WTC11 (cell line): ENCODE data around the gene PALD1.

ENCODE experiments used
- JUN ChIP-seq: sonication (generic); formaldehyde crosslinking; IDR thresholded peaks from 2 replicates; pipeline ENCODE4 v1.8.0; 2023; ENCODE audit warnings: mild to moderate bottlenecking, missing genetic modification reagents
- TF ChIP-seq, protein P1 (sequence below): fragments of 200-600 bp; IDR thresholded peaks from 2 replicates; pipeline ENCODE4 v1.8.0; 2022; ENCODE audit warnings: antibody characterized with exemption

DNA sequence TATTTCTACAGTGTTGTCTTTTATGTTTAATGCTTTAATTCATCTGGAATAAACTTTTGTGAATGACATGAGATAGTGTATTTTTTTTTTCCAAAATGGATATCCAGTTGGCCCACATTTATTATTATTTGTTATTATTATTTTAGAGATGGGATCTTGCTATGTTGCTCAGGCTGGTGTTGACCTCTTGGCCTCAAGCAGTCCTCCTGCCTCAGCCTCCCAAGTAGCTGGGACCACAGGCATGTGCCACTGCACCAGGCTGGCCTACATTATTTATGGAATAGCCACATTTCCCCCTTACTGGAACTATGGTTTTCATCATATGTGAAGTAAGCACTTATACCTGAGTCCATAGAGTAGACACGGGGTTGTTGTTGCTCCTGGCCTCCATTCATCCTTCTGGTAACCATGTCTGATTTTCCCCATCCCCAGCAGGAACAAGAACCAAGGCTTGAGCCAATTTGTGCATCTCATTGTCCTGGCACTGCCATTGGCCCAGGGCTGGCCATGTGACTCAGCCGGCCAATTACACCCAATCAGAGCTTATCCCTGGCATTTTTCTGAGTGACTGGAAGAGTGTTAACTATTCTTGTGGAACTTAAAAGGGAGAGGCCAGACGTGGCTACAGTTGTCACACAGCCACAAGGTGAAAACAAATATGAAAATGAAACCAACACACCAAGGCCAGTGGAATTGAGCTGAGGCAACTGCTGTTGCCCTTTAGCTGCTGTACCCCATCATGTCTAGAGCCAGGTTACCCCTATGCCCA lies 100.9 kb downstream of the PALD1 start:
- TF ChIP-seq, protein P1, sequence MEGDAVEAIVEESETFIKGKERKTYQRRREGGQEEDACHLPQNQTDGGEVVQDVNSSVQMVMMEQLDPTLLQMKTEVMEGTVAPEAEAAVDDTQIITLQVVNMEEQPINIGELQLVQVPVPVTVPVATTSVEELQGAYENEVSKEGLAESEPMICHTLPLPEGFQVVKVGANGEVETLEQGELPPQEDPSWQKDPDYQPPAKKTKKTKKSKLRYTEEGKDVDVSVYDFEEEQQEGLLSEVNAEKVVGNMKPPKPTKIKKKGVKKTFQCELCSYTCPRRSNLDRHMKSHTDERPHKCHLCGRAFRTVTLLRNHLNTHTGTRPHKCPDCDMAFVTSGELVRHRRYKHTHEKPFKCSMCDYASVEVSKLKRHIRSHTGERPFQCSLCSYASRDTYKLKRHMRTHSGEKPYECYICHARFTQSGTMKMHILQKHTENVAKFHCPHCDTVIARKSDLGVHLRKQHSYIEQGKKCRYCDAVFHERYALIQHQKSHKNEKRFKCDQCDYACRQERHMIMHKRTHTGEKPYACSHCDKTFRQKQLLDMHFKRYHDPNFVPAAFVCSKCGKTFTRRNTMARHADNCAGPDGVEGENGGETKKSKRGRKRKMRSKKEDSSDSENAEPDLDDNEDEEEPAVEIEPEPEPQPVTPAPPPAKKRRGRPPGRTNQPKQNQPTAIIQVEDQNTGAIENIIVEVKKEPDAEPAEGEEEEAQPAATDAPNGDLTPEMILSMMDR = no peak
- no peak for TF ChIP-seq JUN
